HG03521 (cell line): Measurements from ENCODE around the gene TBXA2R.

Experiments
- ATAC-seq: cut with Tn5 transposase; IDR thresholded peaks from one replicate; pipeline ENCODE4 v1.9.1; 2021; ENCODE audit warnings: mild to moderate bottlenecking, moderate library complexity; ENCODE audit not compliant: unreplicated experiment

The TBXA2R gene

DNA sequence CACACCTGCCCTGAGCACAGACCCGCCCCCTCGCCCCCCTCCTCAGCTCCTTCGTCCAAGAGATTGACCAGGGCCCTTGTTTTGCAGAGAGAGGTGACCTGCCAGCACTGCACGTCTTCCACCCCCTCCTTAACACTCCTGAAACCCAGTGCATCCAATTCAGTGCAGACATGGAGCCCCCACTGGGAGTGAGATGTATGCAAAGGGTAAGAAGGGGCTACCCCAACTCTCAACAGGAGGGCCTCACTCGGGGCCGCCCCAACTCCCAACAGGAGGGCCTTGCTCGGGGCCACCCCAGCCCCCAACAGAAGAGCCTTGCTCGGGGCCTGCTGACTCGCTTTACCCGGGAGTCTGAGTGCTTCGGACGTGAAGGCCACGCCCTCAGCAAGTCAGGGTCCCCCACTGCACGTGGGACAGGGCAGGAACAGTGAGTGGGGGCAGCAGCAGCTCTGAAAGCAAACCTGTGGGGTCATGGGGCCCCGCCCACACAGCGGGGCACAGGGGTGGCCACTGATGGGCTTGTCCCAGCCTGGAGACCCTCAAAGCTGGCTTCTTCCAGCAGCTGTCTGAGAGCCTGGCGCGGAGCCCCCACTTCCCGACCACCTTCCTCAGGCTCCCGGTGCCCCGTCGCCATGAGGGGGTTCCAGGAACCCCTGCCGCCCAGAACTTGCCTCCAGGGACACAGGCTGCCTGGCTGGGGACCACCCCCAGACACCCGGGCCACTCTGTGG is 14.3 kb upstream of the TBXA2R start:
- ATAC-seq, result no peak

DNA sequence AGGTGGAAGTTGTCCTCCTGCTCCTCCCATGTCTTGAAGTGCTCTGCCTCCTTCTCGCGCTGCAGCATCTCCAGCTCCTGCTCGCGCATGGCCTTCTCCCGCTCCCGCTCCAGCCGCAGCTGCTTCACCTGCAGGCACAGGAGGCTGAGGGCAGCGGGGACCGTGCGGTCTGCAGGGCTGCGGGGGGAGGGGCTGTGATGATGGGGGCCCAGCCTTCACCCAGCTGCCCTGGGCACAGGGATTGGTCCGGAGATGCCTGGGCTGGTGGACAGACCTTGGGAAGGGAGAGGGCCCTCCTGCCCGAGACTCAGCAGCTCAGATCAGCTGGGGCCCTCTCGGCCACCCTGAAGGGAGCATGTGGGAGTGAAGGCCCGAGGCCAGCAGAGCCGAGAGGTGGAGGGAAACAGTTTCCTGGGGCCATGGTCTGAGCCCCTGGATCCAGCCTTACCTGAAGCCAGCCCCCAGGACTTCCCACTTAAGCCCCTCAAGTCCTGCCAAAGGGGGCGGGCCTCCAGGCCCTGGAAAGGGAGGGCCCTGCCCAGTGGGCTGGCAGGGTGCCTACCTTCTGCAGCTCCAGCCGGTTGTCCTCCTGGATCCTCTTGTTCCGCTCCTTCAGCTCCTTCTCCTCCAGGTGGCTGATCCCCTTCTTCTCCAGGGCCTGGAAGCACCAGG is 13.6 kb upstream of the TBXA2R start:
- no peak for ATAC-seq

DNA sequence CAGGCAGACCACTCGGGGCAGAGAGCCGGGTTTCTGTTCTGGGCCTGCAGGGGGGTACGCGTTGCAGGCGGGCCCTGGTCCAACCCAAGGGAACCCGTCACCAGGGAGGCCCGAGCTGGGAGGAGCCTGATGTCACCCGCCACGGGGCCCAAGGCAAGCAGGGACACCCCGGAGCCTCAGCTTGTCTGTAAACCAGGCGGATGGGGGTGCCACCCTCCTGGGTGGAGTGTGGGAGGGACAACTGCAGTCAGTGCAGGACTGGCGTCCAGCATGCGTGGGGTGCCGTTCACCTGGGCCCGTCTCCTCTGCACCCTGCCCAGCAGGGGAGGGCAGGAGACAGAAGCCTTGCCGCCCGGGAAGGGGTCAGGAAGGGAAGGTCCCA is 12.9 kb upstream of the TBXA2R start:
- no peak for ATAC-seq

DNA sequence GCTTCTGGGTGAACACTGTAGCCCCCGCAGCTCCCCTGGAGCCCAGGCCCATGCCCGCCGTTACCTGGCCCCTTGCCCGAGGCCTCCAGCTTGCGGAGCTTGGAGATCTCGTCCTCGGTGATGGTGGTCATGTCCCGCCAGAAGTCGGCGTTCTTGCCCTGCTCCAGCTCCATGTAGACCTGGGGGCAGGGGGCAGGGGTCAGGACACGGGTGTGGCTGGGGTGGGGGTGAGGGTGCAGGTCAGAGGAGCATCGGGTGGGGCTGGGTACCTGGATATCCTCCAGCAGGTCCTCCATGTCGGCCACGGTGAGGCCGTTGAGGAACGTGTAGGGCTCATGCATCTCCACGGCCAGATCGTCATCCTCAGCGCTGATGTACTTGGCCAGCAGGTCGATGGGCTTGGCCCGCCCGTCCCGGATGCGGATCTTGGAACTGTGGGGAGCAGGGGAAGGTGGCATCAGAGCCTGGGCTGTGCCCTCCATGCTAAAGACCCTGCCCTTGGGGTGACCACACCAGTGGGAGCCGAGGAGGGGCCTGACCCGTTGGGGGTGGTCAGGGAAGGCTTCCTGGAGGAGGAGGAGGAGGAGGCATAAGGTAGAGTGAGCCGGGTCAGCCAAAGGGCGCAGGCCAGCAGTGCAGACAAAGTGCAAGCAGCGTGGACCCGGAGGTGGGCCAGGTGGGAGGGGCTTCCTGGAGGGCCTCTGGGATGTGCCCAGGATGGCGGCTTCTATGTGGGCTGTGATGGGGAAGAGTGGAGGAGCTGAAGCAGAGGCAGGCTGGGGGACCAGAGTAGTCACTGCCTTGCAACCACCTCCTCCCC is 12.3 kb upstream of the TBXA2R start:
- ATAC-seq, result no peak

DNA sequence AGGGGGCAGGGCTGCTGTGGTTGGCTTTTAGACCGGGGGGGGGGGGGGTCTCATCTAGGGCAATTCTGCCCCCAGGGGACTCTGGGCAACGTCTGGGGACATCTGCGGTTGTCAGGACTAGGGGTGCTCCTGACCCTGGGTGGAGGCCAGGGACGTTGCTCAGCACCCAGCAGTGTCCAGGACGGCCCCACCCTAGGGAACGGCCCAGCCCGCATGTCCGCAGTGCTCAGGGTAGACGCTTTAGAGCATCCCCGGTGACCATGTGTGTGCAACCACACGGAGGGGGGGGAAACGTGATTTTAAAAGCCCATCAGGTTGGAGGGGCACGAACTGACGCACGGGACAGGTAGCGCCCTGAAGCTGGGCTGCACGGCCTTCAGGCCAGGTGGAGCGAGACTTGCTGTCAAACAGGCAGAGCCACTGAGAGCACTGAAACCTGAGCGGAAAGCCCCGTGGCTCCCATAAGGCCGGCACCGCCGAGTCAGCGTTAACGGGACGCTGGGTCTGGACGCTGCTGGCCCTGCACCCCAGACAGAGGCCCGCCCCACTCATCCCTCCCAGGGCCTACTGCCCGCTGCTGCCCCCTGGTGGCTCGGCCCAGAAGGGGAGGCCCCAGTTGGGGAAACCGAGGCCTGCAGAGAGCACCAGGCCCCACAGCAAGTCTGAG is 11.6 kb upstream of the TBXA2R start:
- ATAC-seq, result no peak

DNA sequence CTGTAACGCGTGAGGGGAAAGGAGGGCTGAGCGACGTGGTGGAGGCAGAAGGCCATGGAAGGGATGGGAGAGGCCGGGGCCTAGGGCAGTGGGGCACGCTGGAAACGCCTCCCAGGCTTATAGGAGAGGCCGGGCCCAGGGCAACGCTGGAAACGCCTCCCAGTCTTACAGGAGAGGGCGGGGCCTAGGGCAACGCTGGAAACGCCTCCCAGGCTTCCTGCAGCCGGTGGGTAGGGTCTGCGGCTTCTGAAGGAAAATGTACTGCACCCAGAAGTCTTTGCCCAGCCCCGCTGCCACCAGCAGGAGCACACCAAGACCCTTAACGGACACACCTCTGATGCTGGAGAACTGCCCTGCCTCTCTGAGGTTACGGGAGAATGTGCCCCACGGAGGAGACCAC is 10.8 kb upstream of the TBXA2R start:
- no peak for ATAC-seq

DNA sequence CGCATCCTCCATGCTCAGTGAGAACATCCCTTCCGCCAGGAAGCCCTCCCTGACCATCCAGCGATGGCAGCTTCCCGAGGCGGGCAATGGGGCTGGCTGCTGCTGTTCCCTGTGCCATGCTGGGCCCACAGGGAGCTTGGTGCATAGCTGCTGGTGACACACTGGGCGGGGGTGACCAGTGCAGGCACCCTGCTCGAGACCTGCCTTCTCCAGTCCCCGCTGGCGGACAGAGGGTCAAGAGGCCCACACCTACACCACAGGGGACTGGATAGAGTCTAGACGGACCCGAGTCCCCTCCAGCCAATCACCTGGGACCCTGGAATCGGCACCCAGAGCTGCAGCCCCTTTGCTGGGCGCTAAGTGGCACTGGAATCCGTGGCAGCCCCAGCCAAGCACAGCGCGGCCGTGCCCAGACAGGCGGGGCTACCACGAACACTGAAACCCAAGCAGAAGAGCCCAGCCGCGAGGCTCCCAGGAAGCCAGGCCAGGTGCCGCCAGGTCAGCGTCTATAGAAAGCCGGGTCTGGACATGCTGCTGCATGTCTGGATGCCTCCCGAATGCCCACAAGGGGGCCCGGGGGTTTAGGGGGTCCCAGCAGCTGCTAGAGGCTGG is 9.0 kb upstream of the TBXA2R start:
- ATAC-seq, result no peak

DNA sequence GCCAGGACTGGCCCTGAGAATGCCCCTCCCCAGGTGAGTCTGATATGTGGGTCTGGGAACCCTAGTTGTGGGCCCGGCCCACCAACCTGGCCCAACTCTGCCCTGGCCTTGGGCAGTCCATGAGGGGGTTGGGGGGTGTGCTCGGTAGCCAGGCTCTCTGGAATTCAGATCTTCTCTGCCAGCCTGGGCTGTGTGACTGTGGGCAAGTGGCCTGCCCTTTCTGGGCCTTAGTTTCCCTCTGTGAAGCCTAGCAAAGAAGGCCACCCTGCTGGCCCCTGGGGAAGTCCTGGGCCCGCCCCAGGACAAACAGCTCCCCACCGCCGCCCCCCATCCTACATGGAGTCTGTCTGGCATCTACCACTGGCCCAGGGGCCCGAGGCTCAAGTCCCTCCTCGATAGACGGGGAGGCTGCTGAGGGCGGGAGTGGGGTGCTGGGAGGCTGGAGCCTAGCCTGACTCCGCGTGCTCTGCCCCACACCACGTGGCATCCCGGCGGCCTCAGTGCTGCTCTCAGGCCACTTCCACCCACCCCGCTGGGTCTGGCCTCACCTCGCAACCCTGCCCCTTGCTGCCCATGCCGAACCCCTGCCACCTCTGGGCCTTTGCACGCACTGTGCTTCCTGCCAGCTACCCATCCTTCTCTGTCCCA is 8.3 kb upstream of the TBXA2R start:
- ATAC-seq, result no peak

DNA sequence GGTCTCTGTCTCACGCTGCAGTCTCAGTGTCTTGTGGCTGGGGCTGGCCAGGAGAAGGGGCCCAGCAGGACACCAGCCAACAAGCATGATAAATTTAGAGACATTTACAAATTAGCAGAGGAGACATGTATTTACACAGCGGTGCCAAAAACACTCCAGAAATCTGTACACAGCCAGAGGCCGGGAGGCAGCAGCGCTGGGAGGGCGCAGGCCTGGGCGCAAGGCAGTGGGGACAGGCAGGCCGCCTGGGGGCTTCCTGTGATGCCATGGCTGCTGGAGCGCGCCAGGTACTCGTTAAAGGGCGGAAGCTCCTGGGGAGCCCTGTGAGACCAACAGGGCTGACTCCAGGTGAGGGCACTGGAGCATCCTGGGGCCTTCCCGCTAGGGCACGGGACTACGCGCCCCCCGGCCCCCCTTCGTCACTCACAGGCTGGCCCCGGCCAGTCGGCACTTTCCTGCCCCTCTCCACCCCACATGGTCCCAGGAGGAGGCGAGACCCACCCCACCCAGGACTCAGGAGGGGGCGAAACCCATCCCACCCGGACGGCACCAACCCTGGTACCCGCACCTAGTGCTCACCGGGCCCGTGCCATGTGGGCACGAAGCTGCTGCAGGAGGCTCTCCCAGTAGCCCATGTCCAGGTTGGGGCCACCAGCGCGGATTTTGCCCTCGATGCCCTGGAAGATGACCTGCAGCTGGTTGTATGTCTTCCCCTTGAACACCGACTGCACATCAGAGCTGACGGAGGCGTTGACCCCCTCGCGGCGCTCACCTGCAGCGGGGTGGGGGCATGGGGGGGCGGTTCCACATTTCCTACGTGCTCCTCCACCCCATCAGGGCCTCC is 7.4 kb upstream of the TBXA2R start:
- ATAC-seq, result no peak

DNA sequence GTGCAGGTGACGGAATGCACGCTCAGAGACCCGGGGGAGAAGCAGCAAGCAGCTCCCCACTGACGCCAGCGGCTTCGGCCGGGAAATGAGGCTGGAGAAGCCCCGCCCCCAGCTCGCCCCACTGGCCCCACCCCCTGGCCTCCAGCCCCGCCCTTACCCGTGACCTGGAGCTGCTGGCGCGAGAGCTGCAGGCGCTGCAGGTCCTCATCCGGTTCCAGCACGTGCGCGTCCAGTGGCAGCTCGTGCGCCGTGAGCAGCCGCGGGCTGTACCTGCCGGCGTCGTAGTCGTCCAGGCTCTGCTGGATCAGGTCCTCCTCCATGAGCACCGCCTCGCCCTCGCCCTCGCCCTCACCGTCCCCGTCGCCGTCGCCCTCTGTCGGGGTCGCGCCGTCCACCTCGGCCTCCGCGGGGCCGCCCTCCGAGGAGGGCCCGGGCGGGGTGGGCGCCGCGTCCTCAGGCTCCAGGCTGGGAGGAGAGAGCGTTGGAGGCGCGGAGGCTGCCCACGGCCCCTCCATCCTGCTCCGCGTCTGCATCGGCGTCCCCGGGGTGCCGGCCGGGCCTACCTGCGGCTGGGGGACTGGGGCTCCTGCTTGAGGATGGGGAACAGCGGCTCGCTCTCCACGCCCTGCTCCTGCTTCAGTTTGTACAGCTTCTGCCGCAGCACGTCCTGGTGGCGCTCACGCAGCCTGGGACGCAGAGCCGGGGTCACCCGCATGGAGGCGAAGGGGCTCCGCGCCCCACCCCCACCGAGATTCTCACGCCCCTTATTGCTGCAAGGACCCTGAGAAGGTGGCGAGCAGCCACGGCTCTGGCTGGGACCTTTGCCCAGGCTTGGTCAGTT is 6.4 kb upstream of the TBXA2R start:
- ATAC-seq, result no peak

DNA sequence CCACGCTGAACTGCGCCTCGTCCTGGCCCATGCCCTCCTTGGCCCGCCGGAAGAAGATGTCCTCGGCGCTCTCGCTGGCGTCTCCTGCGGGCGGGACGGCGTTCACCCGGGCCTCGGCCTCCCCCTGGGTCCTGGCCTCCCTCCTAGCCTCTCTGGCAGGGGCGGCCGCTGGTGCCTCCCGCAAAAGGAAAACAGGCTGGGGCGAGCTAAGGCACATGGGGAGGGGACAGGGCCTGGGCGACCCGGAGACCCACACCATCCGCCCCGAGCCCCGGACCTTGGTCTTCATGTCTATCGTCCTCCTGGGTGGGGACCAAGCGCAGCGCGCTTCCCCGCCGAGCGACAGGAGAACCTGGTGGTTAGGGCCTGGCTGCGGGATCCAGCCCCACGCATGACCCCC is 5.7 kb upstream of the TBXA2R start:
- no peak for ATAC-seq

DNA sequence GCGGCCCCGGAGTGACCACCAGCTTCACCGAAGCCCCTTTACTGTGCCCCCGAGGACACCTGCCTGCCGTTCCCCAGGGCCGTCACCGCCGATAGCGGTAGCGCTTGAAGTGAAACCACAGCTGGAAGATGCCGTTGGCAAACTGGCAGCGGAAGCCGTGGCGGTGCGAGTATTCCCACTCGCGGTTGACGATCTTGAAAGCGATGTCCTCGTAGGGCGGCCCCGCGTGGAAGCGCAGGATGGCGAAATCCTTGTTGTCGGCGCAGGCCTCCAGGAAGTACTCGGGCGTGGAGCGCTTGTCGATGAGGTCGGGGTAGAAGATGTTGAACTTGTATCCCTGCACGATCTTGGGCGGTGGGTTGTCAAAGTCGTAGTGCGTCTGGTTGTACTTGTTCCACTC is 5.2 kb upstream of the TBXA2R start:
- ATAC-seq, result no peak

DNA sequence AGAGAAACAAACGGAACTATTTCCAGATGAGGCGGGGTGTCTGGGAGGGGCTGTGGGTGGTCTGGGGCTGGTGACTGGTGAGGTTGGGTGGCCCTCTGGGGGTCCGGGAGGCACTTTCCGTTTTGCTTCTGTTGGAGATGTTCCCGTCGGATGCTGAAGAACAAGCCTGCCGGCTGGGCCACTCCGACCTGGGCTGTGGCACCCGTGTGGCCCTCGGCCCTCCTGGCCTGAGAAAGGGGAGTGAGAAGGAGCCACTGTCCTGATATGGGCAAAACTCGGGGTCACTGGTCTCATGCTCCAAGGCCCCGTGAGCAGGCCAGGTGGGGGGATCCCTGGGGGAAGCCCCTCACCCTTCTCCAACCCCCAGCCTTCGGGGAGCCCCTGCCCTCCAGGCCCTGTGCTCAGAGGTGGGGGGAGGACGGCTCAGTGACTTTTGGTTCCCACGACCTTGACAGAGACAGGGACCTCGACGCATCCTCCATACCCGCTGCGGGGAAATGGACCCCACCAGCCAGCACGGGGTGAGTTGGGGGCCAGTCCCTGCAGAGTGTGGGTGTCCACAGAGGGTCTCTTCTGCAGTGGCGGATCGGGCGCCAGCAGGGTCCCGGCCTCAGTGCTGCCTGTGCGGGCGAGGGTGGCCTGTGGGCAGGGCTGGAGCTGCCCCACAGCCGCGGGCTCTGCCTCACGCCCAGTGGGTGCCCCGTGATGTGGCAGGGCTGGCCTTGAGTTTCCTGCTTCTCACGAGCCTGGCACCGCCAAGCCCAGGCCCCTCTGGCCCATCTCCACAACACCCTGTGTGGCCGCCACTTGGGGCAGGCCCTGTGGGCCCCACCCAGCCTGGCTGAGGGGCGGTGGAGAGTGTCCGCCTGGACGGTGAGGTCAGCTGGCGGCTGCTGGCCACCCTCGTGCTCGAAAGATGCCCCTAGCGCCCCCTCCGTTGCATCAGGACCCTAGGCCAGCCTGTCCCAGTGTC is 4.4 kb upstream of the TBXA2R start:
- ATAC-seq, result no peak

DNA sequence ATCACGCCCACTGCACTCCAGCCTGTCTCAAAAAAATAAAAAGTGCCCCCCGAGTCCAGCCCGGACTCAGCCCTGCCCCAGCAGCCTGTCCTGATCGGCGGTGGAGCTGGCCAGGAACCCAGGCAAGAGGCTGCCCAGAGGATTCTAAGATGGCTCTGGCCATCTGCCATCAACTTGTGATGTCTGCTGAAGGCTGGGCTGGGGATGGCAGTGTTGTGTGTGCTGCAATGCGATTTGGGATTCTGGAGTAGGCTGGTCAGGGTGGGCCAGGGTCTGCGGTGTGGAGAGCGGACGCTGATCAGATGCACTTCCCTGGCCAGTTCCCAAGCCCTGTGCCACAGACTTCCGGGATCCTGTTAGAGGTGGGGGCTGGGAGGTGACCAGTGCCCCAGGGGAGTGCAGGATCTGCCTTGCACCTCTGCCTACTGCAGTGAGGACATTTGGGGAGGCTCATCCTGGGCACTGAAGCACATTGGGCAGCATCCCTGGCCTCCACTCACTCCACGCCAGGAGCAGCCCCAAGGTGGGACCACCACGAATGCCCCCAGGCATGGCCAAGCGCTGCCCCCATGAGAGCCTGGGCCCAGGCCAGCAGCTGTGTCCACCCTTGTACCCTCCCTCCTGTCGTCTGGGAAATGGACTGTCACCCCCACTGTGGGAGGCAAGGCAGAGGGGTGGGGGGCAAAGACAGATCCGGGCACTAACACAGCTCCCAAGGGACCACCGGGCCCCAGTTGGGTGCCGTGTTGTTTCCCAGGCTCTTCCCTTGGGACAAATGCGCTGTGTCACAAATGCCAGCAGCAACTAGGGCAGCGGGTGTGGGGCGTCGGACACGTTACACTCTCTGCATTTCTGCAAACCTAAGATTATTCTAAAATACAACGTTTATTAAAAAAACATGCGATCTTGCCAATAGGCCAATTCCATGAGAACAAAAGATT is 3.4 kb upstream of the TBXA2R start:
- ATAC-seq, result no peak

DNA sequence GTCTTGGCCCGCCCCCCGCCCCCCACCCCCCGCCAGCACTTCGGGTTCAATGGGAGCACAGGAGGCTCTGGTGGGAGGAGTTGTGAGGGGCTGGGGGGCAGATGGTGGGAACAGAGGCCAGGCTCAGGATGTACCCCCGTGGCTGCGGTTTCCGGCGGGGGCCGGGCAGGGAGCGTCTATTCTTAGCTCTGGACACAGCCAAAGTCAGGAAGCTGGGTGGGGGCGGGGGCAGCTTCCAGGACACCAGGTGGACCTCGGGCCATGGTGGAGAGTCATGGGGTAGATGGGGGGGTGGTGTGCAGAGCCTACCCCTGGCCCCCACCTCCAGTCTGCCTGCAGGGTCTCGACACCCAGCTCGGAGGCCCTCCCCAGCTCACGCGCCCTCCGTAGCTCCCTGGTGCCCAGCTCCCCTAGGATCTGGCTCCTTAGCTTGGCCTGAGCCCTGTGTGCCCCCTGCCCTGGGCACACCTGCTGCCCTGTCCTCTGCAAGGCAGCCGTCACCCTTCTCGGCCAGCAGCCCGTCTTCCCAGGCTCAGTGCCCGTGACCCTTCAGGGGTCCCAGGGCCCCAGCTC is 2.2 kb upstream of the TBXA2R start:
- ATAC-seq, result no peak

DNA sequence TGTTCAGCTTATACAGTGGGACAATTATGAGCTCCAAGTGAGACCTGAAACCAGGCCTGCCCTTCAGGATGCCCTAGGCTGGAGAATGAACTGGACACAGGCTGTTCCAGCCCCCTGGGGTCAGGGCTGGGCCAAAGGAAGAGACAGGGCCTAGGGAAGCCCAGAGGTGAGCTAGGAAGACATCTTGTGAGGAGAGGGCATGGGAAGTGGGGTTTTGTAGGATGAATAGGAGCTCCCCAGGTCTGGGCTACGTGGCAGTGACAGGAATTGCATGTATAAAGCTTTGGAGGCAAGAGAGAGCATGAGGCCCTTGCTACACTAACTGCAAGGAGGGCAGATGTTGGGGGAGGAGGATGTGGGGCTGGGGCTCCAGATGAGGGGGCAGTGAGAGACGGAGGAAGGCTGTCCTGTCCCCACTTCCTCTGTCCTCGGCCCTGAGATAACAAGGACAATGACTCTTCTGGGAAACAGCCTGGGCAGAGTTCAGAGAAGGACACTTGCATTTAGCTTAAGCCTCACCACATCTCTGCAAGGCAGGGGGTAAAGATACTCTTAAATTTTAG is 1.5 kb upstream of the TBXA2R start:
- ATAC-seq, result no peak
